Lung (tissue), 12 donors: Measurements from ENCODE around the gene PCDHA5. TPM values are rescaled to one million over a fixed set of nuclear protein-coding genes. Genes with fewer than 3 reads are reported as not detected.
"Not testable (repeated sequence)": the region's sequence is repeated elsewhere in the genome, so short reads cannot be mapped to it uniquely, and the experiment has no call there.

ENCODE experiments used
- ATAC-seq: fragments of 200-7000 bp; cut with Tn5 transposase; one replicate; pipeline ENCODE4 v1.9.1; 2020; ENCODE audit warnings: moderate number of reproducible peaks; ENCODE audit not compliant: insufficient read depth, low FRiP score
- DNase-seq, 3 donors: peaks; one replicate each; pipeline ENCODE4 v3.0.0-alpha.2; 2013 to 2017
- H3K27ac ChIP-seq, 2 donors: one replicate each; pipeline ENCODE4 v1.5.1; 2013; ENCODE audit warnings: mild to moderate bottlenecking in 2 of 2, moderate library complexity in 2 of 2, control low read depth in 1 of 2, inconsistent platforms in 1 of 2, low read depth in 1 of 2, low read length in 1 of 2
- H3K27me3 ChIP-seq, 3 donors: one replicate each; pipeline ENCODE4 v1.5.1; 2013; ENCODE audit warnings: low read length in 2 of 3; ENCODE audit not compliant: control insufficient read depth in 3 of 3, insufficient read depth in 3 of 3
- H3K36me3 ChIP-seq, 4 donors: one replicate each; pipeline ENCODE4 v1.5.1; 2013; ENCODE audit warnings: low read length in 4 of 4, mild to moderate bottlenecking in 1 of 4, moderate library complexity in 1 of 4; ENCODE audit not compliant: control insufficient read depth in 4 of 4, insufficient read depth in 4 of 4
- H3K4me1 ChIP-seq, 5 donors: one replicate each; pipeline ENCODE4 v1.5.1; 2013; ENCODE audit warnings: low read length in 5 of 5, mild to moderate bottlenecking in 2 of 5, moderate library complexity in 1 of 5; ENCODE audit not compliant: control insufficient read depth in 5 of 5, insufficient read depth in 5 of 5
- H3K4me3 ChIP-seq: one replicate; pipeline ENCODE4 v1.5.1; 2013; ENCODE audit warnings: mild to moderate bottlenecking, control low read depth, moderate library complexity
- H3K9ac ChIP-seq, 2 donors: one replicate each; pipeline ENCODE4 v1.5.1; 2013; ENCODE audit warnings: low read length in 2 of 2, control low read depth in 1 of 2; ENCODE audit not compliant: insufficient read depth in 1 of 2
- H3K9me3 ChIP-seq, 4 donors: one replicate each; pipeline ENCODE4 v1.5.1; 2013; ENCODE audit warnings: low read length in 3 of 4, mild to moderate bottlenecking in 1 of 4, moderate library complexity in 1 of 4; ENCODE audit not compliant: control insufficient read depth in 4 of 4, insufficient read depth in 3 of 4
- WGBS, 2 donors: extraction: QIAGEN DNeasy Blood & Tissue Kit; methylation state at CpG; one replicate each; pipeline ENCODE4 v1.1.7; 2013; 5-methylcytosine and 5-hydroxymethylcytosine counted together
- polyA plus RNA-seq, 2 donors: library from polyadenylated mRNA; stranded (reverse); fragments of 200-250 nt; gene quantifications; one replicate each; pipeline ENCODE4 v1.2.1, GENCODE V29; 2013
- total RNA-seq, 2 donors: library from RNA; depleted of rRNA in 1 of 2; stranded (reverse); fragments of >200 nt in 1 of 2; gene quantifications; one replicate each; pipeline ENCODE4 v1.2.1, GENCODE V29; 2014 to 2021
- TF ChIP-seq, protein P1 (sequence below): IDR thresholded peaks from 2 replicates; pipeline ENCODE4 v1.5.1; 2012; ENCODE audit warnings: mild to moderate bottlenecking; ENCODE audit errors: control extremely low read depth, extremely low read depth
- donor health status: control.
- donor health status: control.
- donor health status: Bipolar disorder and iron deficiency.
- donor health status: healthy.
- donor health status: DM: yes; HTN: yes; CAD: no.

Gene PCDHA5
- total and polyA plus RNA-seq, 4 donors, result 0.10 to 0.46 (median 0.34) TPM; not detected in 1

DNA sequence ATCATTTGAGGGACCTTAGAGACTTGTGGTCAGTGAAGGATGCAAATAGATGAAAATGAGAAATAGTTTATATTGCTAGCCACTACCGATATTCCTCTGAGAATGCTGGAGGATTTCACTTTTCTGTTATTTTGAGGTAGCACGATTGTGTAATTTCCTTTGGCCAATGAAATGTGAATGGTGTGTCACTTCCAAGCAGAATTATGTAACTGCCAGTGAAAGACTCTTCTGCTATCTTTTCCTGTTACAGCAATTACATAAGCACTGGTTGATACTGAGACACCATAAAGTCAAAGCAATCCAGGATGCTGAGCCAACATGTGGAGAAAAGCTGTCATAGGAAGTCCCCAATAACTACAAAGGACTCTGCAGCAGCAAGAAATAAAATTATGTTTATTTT, 30.3 kb upstream of the PCDHA5 start:
- no peak for DNase-seq
- 32 to 34% methylated on average over 2 of the region's 2 CpGs for WGBS, 2 donors
- Histone ChIP-seq H3K27me3 (peaks cover 0 to 9% (median 0%) of the 10 kb centered on the region in 3 donors), H3K36me3 (no peaks in the 10 kb centered on the region), H3K4me3 (no peak overlapping the region), H3K4me1 (no peaks in the 10 kb centered on the region), H3K9me3 (peaks cover 0 to 34% (median 22%) of the 10 kb centered on the region in 4 donors), H3K27ac (no peak overlapping the region), H3K9ac (no peak overlapping the region)
- ATAC-seq, result no peak
- TF ChIP-seq, protein P1, sequence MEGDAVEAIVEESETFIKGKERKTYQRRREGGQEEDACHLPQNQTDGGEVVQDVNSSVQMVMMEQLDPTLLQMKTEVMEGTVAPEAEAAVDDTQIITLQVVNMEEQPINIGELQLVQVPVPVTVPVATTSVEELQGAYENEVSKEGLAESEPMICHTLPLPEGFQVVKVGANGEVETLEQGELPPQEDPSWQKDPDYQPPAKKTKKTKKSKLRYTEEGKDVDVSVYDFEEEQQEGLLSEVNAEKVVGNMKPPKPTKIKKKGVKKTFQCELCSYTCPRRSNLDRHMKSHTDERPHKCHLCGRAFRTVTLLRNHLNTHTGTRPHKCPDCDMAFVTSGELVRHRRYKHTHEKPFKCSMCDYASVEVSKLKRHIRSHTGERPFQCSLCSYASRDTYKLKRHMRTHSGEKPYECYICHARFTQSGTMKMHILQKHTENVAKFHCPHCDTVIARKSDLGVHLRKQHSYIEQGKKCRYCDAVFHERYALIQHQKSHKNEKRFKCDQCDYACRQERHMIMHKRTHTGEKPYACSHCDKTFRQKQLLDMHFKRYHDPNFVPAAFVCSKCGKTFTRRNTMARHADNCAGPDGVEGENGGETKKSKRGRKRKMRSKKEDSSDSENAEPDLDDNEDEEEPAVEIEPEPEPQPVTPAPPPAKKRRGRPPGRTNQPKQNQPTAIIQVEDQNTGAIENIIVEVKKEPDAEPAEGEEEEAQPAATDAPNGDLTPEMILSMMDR, result no peak

DNA sequence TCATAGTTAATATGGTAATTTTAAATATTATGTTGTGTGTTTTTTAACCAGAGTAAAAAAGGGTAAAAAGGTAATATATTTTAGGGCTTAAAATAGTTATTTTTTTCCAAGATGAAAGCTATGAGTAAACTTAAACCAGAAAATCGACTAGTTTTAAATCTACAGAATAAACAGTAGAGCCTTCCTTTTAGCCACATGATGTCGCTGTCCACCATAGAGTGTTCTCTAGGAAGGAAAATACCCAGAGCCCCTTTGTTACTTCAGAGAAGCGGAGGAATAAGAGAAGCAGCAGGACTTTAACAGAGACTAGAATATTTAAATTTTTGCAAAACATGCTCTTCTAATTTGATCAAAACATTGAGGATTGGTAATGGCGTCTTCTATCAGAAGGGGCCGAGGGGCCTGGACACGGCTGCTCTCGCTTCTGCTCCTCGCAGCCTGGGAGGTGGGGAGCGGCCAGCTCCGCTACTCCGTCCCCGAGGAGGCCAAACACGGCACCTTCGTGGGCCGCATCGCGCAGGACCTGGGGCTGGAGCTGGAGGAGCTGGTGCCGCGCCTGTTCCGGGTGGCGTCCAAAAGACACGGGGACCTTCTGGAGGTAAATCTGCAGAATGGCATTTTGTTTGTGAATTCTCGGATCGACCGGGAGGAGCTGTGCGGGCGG, 26.7 kb upstream of the PCDHA5 start, which contains the start of gene PCDHA2:
PCDHA2 (plus strand) TSS at position 258 of the 664 bp plus-strand sequence.
- peaks cover 0 to 24% (median 14%) of the 10 kb centered on the region in 4 donors for H3K9me3 ChIP-seq
- H3K4me3 ChIP-seq, result no peak within 1 kb of the TSS
- no peak within 1 kb of the TSS for H3K27ac ChIP-seq
- no peak within 1 kb of the TSS for H3K9ac ChIP-seq
- TF ChIP-seq, protein P1, result no peak
- H3K36me3 ChIP-seq, result no peaks in the 10 kb centered on the region
- ATAC-seq, result no peak
- H3K27me3 ChIP-seq, result peaks cover 0 to 3% (median 0%) of the 10 kb centered on the region in 3 donors
- 20% methylated on average over 27 of the region's 27 CpGs for WGBS, 2 donors
- peak in 1 of 3 donors; percentile 11 for DNase-seq
- no peaks in the 10 kb centered on the region for H3K4me1 ChIP-seq

DNA sequence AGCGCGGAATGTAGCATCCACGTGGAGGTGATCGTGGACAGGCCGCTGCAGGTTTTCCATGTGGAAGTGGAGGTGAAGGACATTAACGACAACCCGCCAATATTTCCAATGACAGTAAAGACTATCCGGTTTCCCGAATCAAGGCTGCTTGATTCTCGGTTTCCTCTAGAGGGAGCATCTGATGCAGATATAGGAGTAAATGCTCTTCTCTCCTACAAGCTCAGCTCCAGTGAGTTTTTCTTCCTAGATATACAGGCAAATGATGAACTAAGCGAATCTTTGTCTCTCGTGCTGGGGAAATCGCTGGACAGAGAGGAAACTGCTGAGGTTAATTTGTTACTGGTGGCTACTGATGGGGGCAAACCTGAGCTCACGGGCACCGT, 26.2 kb upstream of the PCDHA5 start:
- Histone ChIP-seq H3K9ac (no peak overlapping the region), H3K9me3 (peaks cover 0 to 20% (median 14%) of the 10 kb centered on the region in 4 donors), H3K27ac (no peak overlapping the region), H3K36me3 (no peaks in the 10 kb centered on the region), H3K4me1 (no peaks in the 10 kb centered on the region), H3K27me3 (peaks cover 0 to 3% (median 0%) of the 10 kb centered on the region in 3 donors), H3K4me3 (no peak overlapping the region)
- TF ChIP-seq, protein P1, result no peak
- WGBS, 2 donors, result 20 to 25% methylated on average over 15 of the region's 15 CpGs
- peak in 1 of 3 donors; percentile 6 for DNase-seq
- no peak for ATAC-seq

DNA sequence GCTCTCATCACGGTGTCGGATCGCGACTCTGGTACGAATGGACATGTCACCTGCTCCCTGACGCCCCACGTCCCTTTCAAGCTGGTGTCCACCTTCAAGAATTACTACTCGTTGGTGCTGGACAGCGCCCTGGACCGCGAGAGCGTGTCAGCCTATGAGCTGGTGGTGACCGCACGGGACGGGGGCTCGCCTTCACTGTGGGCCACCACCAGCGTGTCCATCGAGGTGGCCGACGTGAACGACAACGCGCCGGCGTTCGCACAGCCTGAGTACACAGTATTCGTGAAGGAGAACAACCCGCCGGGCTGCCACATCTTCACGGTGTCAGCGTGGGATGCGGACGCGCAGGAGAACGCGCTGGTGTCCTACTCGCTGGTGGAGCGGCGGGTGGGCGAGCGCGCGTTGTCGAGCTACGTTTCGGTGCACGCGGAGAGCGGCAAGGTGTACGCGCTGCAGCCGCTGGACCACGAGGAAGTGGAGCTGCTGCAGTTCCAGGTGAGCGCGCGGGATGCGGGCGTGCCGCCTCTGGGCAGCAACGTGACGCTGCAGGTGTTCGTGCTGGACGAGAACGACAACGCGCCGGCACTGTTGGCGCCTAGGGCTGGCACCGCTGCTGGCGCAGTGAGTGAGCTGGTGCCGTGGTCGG, 25.2 kb upstream of the PCDHA5 start:
- H3K36me3 ChIP-seq, H3K9ac ChIP-seq, H3K4me3 ChIP-seq, H3K4me1 ChIP-seq, DNase-seq, H3K27me3 ChIP-seq, ATAC-seq, H3K27ac ChIP-seq: not testable (repeated sequence)
- 53 to 61% methylated on average over 68 to 72 of the region's 72 CpGs for WGBS, 2 donors
- peaks cover 0 to 21% (median 13%) of the 10 kb centered on the region in 4 donors for H3K9me3 ChIP-seq
